Kidney glomerular epithelial cell (primary cell): ENCODE measurements around the gene GTPBP6.
"Not testable (repeated sequence)": the region's sequence is repeated elsewhere in the genome, so short reads cannot be mapped to it uniquely, and the experiment has no call there.

Experiments used
- DNase-seq: peaks from one replicate; lab custom pipeline; 2025; lab: John Stamatoyannopoulos, UW

Gene GTPBP6

DNA sequence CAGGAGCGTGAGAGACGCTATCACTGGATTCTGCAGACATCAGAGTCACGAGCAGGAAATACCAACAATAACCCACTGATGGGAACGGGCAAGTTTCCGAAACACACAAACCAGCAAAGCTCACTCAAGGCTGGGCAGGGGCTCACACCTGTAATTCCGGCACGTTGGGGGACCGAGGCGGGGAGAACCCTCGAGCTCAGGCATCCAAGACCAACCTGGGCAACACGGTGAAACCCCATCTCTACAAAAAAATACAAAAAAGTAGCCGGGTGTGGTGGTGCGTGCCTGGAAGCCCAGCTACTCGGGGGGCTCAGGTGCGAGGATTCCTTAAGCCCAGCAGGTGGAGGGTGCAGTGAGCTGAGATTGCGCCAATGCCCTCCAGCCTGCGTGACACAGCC is 17.2 kb upstream of the GTPBP6 start:
- DNase-seq = no peak

DNA sequence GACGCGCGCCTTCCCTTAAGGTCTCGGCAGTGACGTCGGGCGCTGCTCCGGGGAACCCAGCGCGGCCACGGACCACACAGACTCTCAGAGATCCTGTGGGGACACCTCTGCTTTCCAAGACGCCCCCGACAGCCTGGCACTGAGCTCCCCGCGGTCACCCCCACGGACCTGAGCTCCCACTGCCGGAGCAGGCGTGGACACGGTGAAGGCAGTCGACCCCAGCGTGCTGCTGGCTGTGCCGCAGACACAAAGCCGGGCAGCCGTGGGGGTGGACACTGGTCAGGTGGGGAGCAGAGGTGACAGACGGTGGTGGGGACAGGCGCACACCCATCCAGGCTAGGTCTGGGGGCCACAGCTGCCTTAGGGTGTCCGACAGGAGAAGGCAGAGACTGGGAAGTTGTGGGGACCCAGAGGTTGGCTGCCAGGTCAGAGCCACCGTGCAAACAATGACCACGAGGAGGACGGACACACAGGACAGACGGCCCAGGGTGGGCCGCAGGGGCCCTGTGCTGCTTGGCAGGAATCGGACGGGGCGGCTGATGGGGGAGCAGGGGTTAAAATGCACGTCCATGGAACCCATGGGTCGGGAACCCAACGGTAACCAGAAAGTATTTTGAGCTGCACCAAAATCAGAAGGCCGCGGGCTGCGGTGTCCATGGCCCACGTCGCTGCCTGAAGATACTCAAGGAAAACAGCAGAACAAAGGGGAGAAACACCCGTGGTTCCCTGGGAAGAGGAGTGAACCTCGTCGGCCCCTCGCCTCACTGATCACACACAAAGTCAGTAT is 16.6 kb upstream of the GTPBP6 start:
- DNase-seq = no peak

DNA sequence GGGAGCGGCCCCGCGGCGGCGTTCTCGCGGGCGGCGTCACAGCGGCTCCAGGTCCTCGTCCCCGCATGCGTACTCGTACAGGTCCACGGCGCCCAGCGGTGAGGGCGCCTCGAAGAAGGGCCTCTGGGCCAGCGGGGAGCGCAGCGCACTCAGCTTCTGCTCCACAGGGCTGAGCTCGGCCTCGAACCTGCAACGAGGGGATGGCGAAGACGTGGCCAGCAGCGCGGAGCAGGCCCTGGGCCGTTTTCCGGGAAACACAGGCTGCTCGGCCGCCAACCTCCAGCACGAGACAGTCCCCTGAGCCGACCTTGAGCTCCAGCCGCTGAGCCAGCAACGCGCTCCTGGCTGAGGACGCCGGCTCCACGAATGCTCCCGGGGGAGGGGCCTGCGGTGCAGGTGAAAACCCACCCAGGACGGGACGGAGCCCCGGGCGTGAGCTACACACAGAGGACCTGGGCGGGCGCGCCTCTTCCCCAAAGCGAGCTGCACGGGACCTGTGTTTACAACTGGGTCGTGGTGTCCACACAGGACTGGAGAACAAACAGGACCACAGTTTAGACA is 15.8 kb upstream of the GTPBP6 start:
- DNase-seq = no peak

DNA sequence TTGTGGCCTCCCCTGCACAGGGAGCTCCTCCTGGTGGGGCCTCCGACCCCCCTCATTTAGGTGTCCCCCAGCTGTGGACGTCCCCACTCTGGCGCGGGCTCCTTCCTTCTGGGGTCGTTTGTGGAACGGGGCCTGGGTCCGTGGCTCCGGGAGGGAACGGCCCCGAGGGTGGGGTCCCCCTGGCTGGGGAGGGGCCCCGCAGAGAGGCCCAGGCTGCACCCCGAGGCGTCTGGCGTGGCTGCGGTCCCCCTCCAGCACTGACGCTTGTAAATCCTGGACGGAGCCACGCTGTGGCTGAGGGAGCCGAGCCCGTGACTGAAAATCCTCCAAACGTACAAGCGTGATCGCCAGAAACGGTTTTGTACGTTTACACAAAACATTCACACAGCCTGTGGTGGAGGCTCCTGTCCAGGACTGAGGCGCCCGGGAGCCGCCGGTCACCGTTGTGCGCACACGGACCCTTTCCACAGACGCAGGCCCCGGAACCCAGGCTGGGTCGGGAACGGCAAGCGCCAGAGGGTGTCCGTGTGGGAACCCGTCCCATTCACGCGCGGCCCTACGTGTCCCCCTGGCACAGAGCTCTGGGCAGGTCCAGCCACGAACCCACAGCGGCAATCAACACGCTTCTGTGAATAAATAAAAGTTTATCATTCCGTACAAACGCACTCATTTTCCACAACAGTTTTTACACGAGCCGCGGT is 15.2 kb upstream of the GTPBP6 start:
- DNase-seq = no peak

DNA sequence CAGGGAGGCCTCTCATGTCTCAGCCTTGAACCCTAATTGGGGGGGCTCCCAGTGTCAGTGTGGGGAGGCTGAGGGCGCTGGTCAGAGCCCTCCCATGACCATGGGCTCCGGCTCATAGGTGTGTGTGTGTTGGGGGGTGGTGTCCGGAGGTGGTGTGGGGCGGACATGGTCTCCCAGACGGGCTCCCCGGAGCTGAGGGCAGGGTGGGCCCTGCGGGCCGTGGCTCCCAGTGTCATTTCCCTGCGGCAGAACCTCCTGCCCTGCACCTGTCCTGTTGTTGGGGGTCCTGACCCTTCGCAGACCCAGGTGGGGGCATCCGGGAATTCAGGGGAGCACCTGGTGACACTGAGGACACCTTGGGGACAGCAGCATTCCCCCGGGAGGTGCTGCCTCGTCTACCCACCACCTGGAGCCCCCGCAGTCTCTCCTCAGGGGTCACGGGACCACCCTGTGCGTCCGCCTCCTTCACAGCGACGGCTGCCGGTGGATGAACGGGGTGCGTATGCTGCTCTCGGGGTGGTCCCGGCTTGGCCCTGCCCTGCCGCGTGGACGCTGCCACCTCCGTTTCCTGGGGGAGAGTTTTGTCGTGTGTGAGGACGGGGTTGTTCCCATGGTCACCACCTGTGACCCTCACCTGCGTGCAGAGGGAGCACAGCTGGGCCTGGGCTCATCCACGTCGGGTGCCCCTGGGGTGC is 14.5 kb upstream of the GTPBP6 start:
- no peak for DNase-seq

DNA sequence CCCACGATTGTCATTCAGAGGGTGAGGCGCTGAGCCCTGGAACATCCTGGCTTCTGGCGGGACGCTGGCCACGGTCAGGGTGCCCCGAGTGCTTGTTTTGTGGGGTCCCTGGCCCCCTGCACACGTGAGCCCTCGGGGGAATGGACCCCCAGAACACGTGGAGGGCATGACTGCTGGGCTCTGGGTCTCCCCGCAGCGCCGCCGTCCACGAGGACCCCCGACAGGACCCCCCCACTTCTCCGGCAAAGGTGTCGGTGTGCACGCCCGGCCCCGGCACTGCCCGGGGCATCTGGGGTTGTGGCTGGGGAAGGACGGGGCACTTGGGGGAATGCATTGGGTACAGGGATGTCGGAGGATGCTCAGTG is 13.9 kb upstream of the GTPBP6 start:
- no peak for DNase-seq

DNA sequence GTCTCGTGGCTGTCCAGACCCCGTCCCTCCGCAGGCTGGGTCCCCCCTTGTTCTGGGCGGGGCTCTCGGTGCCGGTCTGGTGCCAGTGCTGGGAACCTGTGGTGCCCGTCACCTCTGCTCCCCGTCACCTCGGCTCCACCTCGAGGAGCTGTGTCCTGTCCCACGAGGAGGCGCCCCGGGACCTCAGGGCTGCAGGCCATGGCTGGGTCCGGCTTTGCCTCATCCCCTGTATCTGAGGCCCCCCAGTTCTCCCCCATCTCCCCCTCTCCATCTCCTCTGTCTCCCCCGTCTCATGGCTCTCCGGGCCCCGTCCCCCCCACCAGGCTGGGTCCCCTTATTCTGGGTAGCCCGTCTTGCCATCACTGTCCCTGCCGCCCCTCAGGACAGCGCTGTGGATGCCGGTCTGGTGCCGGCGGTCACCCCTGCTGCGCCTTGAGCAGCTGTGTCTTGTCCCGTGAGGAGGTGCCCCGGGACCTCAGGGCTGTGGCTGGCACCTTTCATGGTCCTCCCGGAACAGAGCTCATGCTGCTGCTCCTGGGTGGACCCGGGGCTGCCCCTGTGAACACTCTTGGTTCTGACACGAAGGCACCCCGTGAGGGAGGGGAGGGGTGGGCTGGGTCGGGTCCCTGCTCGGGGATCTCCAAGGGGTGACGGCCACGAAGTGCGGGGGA is 13.4 kb upstream of the GTPBP6 start:
- DNase-seq = no peak

DNA sequence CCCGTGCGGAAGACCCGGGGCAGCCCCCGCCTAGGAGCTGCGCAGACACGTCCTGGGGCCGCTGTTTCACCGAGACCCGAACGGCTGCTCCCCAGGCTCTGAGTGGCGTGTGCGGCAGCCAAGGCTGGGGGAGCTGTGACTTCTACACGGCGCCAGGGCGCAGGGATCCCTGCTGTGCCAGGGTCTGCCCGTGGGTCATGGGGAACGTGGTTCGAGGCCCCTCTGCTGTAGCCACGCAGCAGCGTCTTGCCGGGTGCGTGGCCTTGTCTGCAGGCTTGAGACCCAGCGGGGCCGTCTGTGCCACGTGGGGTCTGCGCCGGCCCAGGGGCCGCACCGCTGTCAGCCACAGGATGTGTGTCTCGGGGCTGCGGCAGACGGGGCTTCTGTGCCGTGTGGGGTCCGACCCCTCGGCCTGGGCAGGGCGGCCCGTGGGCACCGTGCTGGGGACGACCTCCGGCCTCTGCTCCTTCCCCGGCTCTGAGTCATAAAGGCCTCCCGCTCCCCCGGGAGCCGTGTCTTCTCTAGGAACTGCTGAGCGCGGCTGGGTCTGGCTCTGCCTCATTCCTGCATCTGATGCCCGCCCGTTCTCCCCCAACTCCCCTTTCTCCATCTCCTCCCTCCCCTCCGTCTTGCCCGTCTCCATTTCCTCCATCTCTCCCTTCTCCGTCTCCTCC is 12.7 kb upstream of the GTPBP6 start:
- no peak for DNase-seq

DNA sequence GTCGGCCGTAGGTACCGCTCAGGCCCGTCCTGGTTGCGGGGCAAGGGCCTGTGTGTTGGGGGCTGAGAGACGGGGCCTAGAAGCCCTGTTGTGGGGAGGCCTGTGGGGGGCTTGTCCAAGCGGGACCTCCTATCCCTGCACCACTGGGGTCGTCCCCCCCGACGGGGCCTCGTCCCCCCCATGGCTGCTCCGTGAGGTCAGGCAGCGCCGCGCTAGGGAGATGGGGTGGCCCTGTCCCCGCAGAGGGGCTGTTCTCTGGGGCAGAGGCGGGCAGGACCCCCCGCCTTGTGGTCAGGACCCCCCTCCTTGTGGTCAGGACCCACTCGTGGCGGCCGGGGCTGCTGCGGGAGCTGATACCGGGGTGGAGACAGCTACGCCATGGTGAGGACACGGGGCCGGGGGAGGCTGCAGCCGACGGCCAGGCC is 12.1 kb upstream of the GTPBP6 start:
- no peak for DNase-seq

DNA sequence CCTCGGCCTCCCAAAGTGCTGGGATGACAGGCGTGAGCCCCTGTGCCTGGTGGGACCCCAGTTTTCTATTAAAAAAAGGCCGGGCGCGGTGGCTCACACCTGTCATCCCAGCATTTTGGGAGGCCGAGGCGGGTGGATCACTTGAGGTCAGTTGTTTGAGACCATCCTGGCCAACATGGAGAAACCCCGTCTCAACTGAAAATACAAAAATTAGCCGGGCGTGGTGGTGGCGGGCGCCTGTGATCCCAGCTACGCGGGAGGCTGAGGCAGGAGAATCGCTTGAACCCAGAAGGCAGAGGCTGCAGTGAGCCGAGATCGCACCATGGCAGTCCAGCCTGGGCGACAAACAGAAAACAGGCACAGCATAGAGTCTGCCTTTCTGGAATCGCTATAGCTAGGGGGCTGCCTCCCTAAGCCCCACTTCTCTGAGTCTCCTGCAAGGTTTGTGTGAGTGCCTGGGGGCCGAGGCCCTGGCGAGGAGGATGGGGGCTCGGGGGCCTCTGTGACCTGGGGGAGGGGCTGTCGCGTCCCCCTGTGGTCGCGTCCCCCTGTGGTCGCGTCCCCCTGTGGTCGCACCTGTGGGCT is 11.6 kb upstream of the GTPBP6 start:
- not testable (repeated sequence) for DNase-seq

DNA sequence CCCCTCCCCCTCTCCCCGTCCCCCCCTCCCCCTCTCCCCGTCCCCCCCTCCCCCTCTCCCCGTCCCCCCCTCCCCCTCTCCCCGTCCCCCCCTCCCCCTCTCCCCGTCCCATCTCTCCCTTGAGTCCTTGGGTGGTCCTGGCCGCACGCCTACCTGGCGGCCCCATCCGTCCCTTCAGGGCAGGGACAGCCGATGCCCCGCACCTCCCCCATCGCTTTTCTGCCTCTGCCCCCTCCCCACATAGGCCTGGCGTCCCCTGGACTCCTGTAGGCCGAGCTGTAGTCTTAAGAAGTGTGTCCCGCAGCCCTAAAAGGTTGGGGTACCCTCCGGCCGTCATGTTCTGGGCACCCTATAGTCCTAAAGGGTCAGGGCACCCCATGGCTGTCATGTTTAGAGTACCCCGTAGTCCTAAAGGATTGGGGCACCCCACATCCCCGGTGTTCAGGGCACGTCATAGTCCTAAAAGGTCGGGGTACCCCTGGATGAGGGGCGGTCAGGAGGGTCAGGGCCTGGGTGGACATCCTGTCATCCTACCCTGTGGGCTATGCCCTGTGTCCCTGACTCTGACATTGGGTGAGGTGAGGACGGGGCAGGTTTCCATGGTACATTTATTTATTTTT is 10.8 kb upstream of the GTPBP6 start:
- no peak for DNase-seq

DNA sequence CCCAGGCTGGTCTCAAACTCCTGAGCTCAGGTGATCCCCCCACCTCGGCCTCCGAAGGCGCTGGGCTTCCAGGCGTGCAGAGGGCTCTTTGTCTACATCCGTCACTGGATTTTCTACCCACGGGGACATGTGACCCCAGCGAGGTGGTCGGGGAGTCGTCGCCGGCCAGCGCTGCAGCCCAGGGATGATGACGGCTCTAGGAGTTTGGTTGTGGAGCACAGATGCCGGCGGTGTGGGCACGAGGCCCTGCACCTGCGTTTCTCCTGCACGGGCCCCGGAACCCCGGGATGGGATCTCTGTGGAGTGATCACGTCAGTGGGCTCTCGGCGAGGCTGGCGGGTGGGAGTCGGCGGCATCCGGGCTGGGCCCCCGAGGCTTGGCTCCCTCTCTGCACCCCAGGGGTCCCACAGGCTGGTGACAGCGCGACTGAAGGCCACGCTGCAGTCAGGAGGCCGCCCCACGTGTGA is 9.1 kb upstream of the GTPBP6 start:
- no peak for DNase-seq

DNA sequence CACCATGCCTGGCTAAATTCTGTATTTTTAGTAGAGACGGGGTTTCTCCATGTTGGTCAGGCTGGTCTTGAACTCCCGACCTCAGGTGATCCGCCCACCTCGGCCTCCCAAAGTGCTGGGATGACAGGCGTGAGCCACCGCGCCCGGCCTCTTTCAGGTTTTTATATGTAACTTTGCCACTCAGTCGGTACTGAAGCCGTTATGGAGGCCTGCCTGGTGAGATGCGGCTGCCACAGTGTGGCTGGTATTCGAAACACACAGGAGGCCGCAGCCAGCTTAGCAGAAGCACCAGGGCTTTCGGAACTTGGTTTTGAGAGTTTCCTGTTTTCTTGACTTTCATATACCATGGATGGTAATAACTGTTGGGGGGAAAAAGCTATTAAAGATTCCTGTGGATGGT is 6.1 kb upstream of the GTPBP6 start:
- DNase-seq = not testable (repeated sequence)

DNA sequence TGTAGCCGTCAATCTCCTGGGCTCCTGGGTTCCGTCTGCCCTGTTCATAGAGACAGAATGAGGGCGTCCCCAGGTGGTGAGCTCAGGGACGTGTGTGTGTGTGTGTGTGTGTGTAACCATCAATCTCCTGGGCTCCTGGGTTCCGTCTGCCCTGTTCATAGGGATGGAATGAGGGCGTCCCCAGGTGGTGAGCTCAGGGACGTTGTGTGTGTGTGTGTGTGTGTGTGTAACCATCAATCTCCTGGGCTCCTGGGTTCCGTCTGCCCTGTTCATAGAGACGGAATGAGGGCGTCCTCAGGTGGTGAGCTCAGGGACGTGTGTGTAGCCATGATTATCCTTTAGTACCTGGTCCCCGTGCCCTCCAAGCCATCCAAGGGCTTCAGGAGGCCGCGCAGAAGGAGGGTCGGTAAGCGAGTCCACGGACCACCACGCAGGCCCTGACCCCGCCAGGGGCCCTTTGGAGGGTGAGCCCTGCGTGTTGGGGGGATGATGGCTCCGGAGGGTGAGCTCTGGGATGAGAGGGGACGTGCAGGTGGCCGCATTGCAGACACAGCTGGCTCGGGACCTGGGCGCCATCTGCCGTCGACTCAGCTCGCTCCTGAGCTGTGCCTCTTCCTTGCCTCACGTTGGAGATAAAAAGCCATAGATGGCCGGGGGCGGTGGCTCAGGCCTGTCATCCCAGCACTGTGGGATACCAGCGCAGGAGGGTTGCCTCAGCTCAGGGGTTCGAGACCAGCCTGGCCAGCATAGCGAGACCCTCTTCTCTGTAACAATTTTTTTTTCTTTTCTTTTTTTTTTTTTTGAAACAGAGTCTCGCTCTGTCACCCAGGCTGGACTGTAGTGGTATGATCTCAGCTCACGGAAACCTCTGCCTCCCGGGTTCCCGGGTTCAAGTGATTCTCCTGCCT is 5.4 kb upstream of the GTPBP6 start:
- no peak for DNase-seq

DNA sequence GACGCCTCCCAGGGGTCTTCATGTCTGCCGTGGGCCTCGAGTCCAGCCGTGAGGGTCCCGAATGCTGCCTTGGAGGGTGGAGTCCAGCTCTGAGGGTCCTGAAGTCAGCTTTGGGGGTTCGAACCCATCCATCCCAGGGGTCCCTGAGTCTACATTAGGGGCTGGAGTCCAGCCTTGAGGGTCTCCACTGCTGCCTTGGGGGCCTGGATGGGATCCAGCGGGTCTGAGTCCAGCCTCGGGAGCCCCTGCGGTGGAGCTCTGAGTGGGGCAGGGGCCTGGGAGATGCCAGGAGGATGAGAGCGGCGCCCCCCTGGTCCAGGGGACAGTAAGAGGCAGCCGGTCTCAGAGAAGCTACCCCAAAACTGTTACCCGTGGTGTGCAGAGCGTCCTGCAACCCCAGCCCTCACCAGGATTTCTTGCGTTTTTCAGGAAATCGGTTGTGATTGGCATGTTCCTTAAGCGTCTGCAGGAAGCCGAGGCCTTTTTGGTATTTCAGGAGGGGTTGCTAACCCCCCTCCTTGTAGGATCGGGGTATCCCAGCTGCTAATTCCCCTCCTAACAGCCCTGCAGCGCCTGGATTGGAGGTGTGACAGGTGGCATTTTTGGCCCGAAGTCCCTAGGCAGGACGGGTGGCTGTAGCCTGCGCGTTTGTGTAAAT is 1.7 kb upstream of the GTPBP6 start:
- no peak for DNase-seq

DNA sequence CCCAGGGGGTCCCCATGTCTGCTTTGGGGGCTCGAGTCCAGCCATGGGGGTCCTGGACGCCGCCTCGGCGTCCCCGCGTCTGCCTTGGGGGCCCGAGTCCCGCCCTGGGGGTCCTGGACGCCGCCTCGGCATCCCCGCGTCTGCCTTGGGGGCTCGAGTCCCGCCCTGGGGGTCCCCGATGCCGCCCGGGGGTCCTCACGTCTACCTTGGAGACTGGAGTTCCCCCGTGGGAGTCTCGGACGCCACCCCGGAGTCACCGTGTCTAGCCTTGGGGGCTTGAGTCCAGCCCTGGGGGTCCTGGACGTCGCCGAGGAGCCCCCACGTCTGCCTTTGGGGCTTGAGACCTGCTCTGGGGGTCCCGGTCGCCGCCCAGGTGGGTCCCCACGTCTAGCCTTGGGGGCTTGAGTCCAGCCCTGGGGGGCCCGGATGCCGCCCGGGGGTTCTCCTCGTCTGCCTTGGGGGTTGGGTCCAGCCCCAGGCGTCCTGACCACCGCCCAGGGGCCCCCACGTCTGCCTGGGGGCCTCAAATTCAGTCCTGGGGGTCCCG is 1.1 kb upstream of the GTPBP6 start:
- DNase-seq = no peak

DNA sequence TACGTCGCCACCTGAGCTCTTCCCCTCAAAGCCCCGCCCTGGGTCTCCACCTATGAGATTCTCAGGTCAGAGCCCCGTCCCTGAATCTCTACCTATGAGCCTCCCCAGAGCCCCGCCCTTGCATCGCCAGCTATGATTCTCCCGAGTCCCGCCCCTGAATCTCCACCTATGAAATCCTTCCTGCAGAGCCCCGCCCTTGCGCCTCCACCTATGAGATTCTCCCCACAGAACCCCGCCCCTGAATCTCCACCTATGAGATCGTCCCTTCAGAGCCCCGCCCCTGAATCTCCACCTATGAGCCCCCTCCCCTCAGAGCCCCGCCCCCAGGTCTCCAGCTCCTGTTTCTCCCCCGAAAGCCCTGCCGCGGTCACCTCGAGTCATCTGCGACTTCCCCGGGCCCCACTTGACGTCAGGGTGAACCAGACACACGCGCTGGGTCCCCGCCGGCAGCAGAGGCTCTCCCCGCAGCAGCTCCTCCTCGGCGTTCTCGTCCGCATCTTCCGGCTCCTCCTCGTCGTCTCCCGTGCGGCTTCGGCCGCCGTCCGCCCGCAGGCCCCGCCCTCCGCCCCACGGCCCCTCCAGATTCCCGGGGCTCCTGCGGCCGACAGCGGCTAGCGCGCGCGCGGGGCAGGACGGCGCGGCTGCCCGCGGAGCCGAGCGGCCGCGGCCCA is 393 bp downstream of the GTPBP6 start:
- no peak for DNase-seq

DNA sequence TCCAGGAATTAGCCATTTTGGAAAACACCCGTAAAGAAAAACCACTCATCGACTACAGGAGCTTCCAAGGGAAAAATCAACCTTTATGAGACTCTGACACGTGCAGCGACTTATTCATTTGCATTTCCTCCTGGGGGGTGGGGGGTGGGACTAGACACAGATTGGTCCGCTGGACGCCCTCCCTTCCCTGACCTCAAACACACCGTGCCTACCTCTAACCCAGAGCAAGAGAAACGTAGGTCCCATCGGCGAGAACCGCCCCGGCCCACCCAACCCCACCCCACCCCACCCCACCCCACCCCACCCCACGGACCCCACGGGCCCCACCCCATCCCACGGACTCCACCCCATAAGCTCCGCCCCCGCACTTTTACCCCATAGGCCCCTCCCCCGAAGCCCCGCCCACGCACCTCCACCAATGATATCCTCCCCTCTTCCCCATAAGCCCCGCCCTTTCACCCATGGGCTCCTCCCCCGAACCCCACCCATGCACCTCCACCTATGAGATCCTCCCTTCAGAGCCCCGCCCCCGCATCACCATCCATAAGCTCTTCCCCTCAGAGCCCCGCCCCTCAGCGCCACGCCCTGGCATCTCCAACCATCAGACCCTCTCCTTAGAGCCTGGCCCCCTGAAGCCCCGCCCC is 1.1 kb downstream of the GTPBP6 start:
- DNase-seq = no peak
